IMR-90 (cell line): ENCODE measurements around the gene CHAT. TPM values are rescaled to one million over a fixed set of nuclear protein-coding genes. Genes with fewer than 3 reads are reported as not detected.

ENCODE experiments used
- ATAC-seq: fragments of 200-7000 bp; cut with Tn5 transposase; 2 replicates; pipeline ENCODE4 v1.9.1; 2020; ENCODE audit warnings: low read depth, mild to moderate bottlenecking, moderate library complexity
- BruUV-seq: library from RNA; stranded (reverse); fragments of 400-500 nt; replicated peaks from 2 replicates; lab custom pipeline; 2021; lab: Mats Ljungman, UMichigan
- CTCF ChIA-PET: fragments of 300-600 bp; formaldehyde crosslinking; extraction: SDS; loops from one replicate; lab custom pipeline; 2021; ENCODE audit warnings: antibody characterized with exemption; lab: Yijun Ruan, JAX
- POLR2A ChIA-PET: fragments of 300-600 bp; sonication (Branson Sonifier 250); formaldehyde crosslinking; loops from one replicate; lab custom pipeline; 2022; ENCODE audit warnings: antibody characterized with exemption; ENCODE audit not compliant: unreplicated experiment; lab: Charles Lee
- DNase-seq: peaks from one replicate; pipeline ENCODE4 v3.0.0; 2013
- H2AFZ ChIP-seq: replicated peaks from 2 replicates; pipeline ENCODE3; 2013; ENCODE audit warnings: low read length, mild to moderate bottlenecking; ENCODE audit not compliant: poor library complexity
- H2AK5ac ChIP-seq: 2 replicates; pipeline ENCODE4 v1.6.1; 2013; ENCODE audit warnings: low read depth, low read length, inconsistent platforms
- H2AK9ac ChIP-seq: replicated peaks from 2 replicates; pipeline ENCODE3; 2013; ENCODE audit warnings: mild to moderate bottlenecking, low read depth, low read length, moderate library complexity; ENCODE audit not compliant: poor library complexity
- H2BK120ac ChIP-seq: 2 replicates; pipeline ENCODE4 v1.6.1; 2013; ENCODE audit warnings: low read depth, low read length, inconsistent platforms
- H2BK15ac ChIP-seq: 3 replicates; pipeline ENCODE4 v1.6.1; 2013; ENCODE audit warnings: low read depth, low read length, inconsistent platforms
- H2BK20ac ChIP-seq: 2 replicates; pipeline ENCODE4 v1.6.1; 2013; ENCODE audit warnings: low read depth, mild to moderate bottlenecking, inconsistent platforms, low read length, moderate library complexity
- H2BK5ac ChIP-seq: 2 replicates; pipeline ENCODE4 v1.6.1; 2013; ENCODE audit warnings: mild to moderate bottlenecking, low read depth, low read length, inconsistent platforms; ENCODE audit not compliant: poor library complexity, severe bottlenecking
- H3K14ac ChIP-seq: replicated peaks from 2 replicates; pipeline ENCODE4 v1.6.1; 2013; ENCODE audit warnings: low read depth, low read length, inconsistent platforms
- H3K18ac ChIP-seq: 2 replicates; pipeline ENCODE4 v1.6.1; 2013; ENCODE audit warnings: low read depth, low read length, control low read depth
- H3K23ac ChIP-seq: 2 replicates; pipeline ENCODE4 v1.6.1; 2013; ENCODE audit warnings: low read depth, low read length, inconsistent platforms
- H3K27ac ChIP-seq: 2 replicates; pipeline ENCODE4 v1.5.1; 2013; ENCODE audit warnings: mild to moderate bottlenecking, control low read depth, low read length; ENCODE audit not compliant: insufficient read depth
- H3K27me3 ChIP-seq: 2 replicates; pipeline ENCODE4 v1.6.1; 2013; ENCODE audit warnings: low read length; ENCODE audit not compliant: control insufficient read depth, insufficient read depth
- H3K36me3 ChIP-seq: 2 replicates; pipeline ENCODE4 v1.6.1; 2013; ENCODE audit warnings: low read length, mixed read lengths; ENCODE audit not compliant: control insufficient read depth, insufficient read depth
- H3K4ac ChIP-seq: 2 replicates; pipeline ENCODE4 v1.6.1; 2013; ENCODE audit warnings: low read depth, low read length, inconsistent platforms
- H3K4me1 ChIP-seq: 2 replicates; pipeline ENCODE4 v1.6.1; 2013; ENCODE audit warnings: low read length, mixed read lengths; ENCODE audit not compliant: control insufficient read depth, insufficient read depth
- H3K4me2 ChIP-seq: 2 replicates; pipeline ENCODE4 v1.6.1; 2013; ENCODE audit warnings: low read depth, mild to moderate bottlenecking, control low read depth, low read length, moderate library complexity
- H3K4me3 ChIP-seq: 2 replicates; pipeline ENCODE4 v1.5.1; 2013; ENCODE audit warnings: low read depth, mild to moderate bottlenecking, control low read depth, low read length, moderate library complexity; ENCODE audit not compliant: insufficient read depth
- H3K56ac ChIP-seq: 2 replicates; pipeline ENCODE4 v1.6.1; 2013; ENCODE audit warnings: low read length, inconsistent platforms; ENCODE audit not compliant: insufficient read depth; ENCODE audit errors: extremely low read depth
- H3K79me1 ChIP-seq, 2 experiments: 2 replicates each; pipeline ENCODE4 v1.6.1; 2013; ENCODE audit warnings: low read length in 2 of 2, inconsistent platforms in 1 of 2, low read depth in 1 of 2
- H3K9ac ChIP-seq: 2 replicates; pipeline ENCODE4 v1.6.1; 2013; ENCODE audit warnings: low read depth, low read length, control low read depth
- H3K9me1 ChIP-seq: 2 replicates; pipeline ENCODE4 v1.6.1; 2013; ENCODE audit warnings: low read length, inconsistent platforms; ENCODE audit not compliant: insufficient read depth
- H3K9me3 ChIP-seq: 2 replicates; pipeline ENCODE4 v1.6.1; 2013; ENCODE audit warnings: low read length; ENCODE audit not compliant: control insufficient read depth, insufficient read depth
- H4K20me1 ChIP-seq: 2 replicates; pipeline ENCODE4 v1.6.1; 2013; ENCODE audit warnings: low read length, inconsistent platforms; ENCODE audit not compliant: insufficient read depth
- H4K5ac ChIP-seq: 2 replicates; pipeline ENCODE4 v1.6.1; 2013; ENCODE audit warnings: mild to moderate bottlenecking, low read depth, low read length, control low read depth
- H4K8ac ChIP-seq, 2 experiments: 2 replicates each; pipeline ENCODE4 v1.6.1; 2013; ENCODE audit warnings: low read depth in 2 of 2, low read length in 2 of 2, control low read depth in 1 of 2, inconsistent platforms in 1 of 2
- H4K91ac ChIP-seq: 2 replicates; pipeline ENCODE4 v1.6.1; 2013; ENCODE audit warnings: low read depth, low read length, inconsistent platforms; ENCODE audit not compliant: insufficient read depth
- BHLHE40 ChIP-seq: fragments of 150-350 bp; IDR thresholded peaks from 2 replicates; pipeline ENCODE4 v1.6.1; 2016; ENCODE audit warnings: mild to moderate bottlenecking, low read depth, low read length
- CEBPB ChIP-seq: IDR thresholded peaks from 2 replicates; pipeline ENCODE4 v1.6.1; 2012; ENCODE audit warnings: low read depth, low read length, improper control_type of control experiment
- CHD1 ChIP-seq: IDR thresholded peaks from 2 replicates; pipeline ENCODE4 v1.6.1; 2012; ENCODE audit warnings: low read depth, low read length, improper control_type of control experiment
- FOS ChIP-seq: fragments of 150-350 bp; IDR thresholded peaks from 2 replicates; pipeline ENCODE4 v1.6.1; 2016; ENCODE audit warnings: low read depth, low read length
- MAFK ChIP-seq: IDR thresholded peaks from 2 replicates; pipeline ENCODE4 v1.6.1; 2012; ENCODE audit warnings: low read depth, low read length, improper control_type of control experiment
- MAZ ChIP-seq: IDR thresholded peaks from 2 replicates; pipeline ENCODE4 v1.6.1; 2012; ENCODE audit warnings: low read depth, mild to moderate bottlenecking, low read length, improper control_type of control experiment, moderate library complexity, borderline replicate concordance
- MXI1 ChIP-seq: IDR thresholded peaks from 2 replicates; pipeline ENCODE4 v1.6.1; 2012; ENCODE audit warnings: low read depth, mild to moderate bottlenecking, low read length, moderate library complexity, borderline replicate concordance
- NFE2L2 ChIP-seq: fragments of 150-350 bp; IDR thresholded peaks from 2 replicates; pipeline ENCODE4 v1.6.1; 2016; ENCODE audit warnings: low read depth, mild to moderate bottlenecking, low read length
- POLR2A ChIP-seq: IDR thresholded peaks from 2 replicates; pipeline ENCODE4 v1.6.1; 2012; ENCODE audit warnings: mild to moderate bottlenecking, low read depth, low read length
- RAD21 ChIP-seq: IDR thresholded peaks from 2 replicates; pipeline ENCODE4 v1.6.1; 2012; ENCODE audit warnings: low read length, improper control_type of control experiment
- RCOR1 ChIP-seq: IDR thresholded peaks from 2 replicates; pipeline ENCODE4 v1.6.1; 2012; ENCODE audit warnings: mild to moderate bottlenecking, low read length, improper control_type of control experiment; ENCODE audit not compliant: insufficient replicate concordance
- RFX5 ChIP-seq: IDR thresholded peaks from 2 replicates; pipeline ENCODE4 v1.8.0; 2012; ENCODE audit warnings: low read depth, mild to moderate bottlenecking, low read length, moderate library complexity
- SMC3 ChIP-seq: fragments of 150-350 bp; IDR thresholded peaks from 2 replicates; pipeline ENCODE4 v1.6.1; 2016; ENCODE audit warnings: low read depth, mild to moderate bottlenecking, antibody characterized with exemption, low read length, moderate library complexity
- WGBS, 2 experiments: methylation state at CpG; one replicate each; pipeline versions ENCODE4 v1.1.5 to v1.1.7; 2013; ENCODE audit warnings: missing lambda C conversion rate in 2 of 2; ENCODE audit not compliant: insufficient read length in 1 of 2; ENCODE audit errors: extremely low coverage in 2 of 2; 5-methylcytosine and 5-hydroxymethylcytosine counted together
- dilution Hi-C: fragments of 300-500 bp; cut with HindIII; formaldehyde crosslinking; loops from one replicate; pipeline ENCODE4 v1.14.3; 2018; ENCODE audit warnings: low sequenced_read_pairs; ENCODE audit not compliant: unreplicated experiment
- in situ Hi-C: fragments of 300-500 bp; cut with MboI; formaldehyde crosslinking; loops from 3 replicates; pipeline ENCODE4 v1.14.3; 2019; ENCODE audit warnings: low sequenced_read_pairs, inconsistent platforms, mixed read lengths
- intact Hi-C: fragments of 100-400 bp; cut with micrococcal nuclease; formaldehyde crosslinking; loops from 2 replicates; pipeline ENCODE4 v1.10.0; 2022
- polyA plus RNA-seq, 3 experiments: library from polyadenylated mRNA; depleted of rRNA; stranded (reverse); fragments of >200 nt; gene quantifications; 2 replicates each; pipeline ENCODE4 v1.2.3, GENCODE V29; 2012; ENCODE audit warnings: low replicate concordance in 1 of 3
- total RNA-seq: library from RNA; depleted of rRNA; stranded (reverse); fragments of >200 nt; gene quantifications from 2 replicates; pipeline ENCODE4 v1.2.3, GENCODE V29; 2012
- TF ChIP-seq, protein P1 (sequence below): fragments of 150-350 bp; IDR thresholded peaks from 2 replicates; pipeline ENCODE4 v1.6.1; 2016; ENCODE audit warnings: low read depth, mild to moderate bottlenecking, low read length, moderate library complexity, borderline replicate concordance
- TF ChIP-seq, protein P2 (sequence below): fragments of 150-350 bp; IDR thresholded peaks from 2 replicates; pipeline ENCODE4 v1.6.1; 2017; ENCODE audit warnings: mild to moderate bottlenecking, antibody characterized with exemption, low read length, low read depth
- TF ChIP-seq, protein P3 (sequence below): conservative IDR thresholded peaks from 2 replicates; pipeline ENCODE4 v1.5.1; 2012; ENCODE audit warnings: mild to moderate bottlenecking, low read depth, low read length, improper control_type of control experiment

Gene CHAT
- total and polyA plus RNA-seq, 2 of the 4 experiments (the other 2 are of a cell fraction) = not detected

DNA sequence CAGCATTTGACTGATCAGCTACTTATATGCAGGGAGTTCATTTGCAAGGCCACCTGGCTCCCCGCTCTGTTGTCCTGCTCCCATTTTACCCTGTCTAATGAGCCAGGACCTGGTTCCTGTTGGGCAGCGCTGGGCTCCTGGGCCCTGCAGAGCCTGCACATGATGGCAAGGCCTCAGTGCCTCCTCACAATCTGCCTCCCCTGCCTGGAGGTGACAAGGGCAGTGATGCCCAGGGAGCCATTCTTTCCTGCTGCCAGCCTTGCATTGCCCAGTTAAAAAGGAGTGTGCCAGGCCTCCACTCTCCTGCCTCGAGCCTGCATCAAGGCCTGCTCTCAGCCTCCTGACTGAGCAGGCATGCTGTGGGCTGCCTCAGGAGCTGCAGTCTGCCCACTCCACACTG, 28.5 kb downstream of the CHAT start:
- Histone ChIP-seq H3K4ac (no peak overlapping the region), H3K56ac (no peak overlapping the region), H2BK5ac (no peak overlapping the region), H3K18ac (no peak overlapping the region), H3K14ac (no peak overlapping the region), H2AK5ac (no peak overlapping the region), H3K79me1 (no peaks in the 10 kb centered on the region), H3K27ac (no peak overlapping the region), H3K4me1 (no peaks in the 10 kb centered on the region), H2AK9ac (no peak overlapping the region), H2BK15ac (no peak overlapping the region), H4K91ac (no peak overlapping the region), H4K20me1 (no peaks in the 10 kb centered on the region), H2BK120ac (no peak overlapping the region), H3K23ac (no peak overlapping the region), H3K4me3 (no peak overlapping the region), H3K36me3 (no peaks in the 10 kb centered on the region), H3K9me1 (no peaks in the 10 kb centered on the region), H3K27me3 (peaks cover 12% of the 10 kb centered on the region), H2AFZ (no peak overlapping the region), H3K4me2 (no peak overlapping the region), H4K5ac (no peak overlapping the region), H3K9ac (no peak overlapping the region), H4K8ac (no peak overlapping the region), H3K9me3 (no peaks in the 10 kb centered on the region), H2BK20ac (no peak overlapping the region)
- TF ChIP-seq RAD21 (no peak), RFX5 (no peak), MAZ (no peak), SMC3 (no peak), MAFK (no peak), NFE2L2 (no peak), MXI1 (no peak), CHD1 (no peak), POLR2A (no peak), RCOR1 (no peak), CEBPB (no peak), BHLHE40 (no peak), FOS (no peak)
- TF ChIP-seq, protein P1, sequence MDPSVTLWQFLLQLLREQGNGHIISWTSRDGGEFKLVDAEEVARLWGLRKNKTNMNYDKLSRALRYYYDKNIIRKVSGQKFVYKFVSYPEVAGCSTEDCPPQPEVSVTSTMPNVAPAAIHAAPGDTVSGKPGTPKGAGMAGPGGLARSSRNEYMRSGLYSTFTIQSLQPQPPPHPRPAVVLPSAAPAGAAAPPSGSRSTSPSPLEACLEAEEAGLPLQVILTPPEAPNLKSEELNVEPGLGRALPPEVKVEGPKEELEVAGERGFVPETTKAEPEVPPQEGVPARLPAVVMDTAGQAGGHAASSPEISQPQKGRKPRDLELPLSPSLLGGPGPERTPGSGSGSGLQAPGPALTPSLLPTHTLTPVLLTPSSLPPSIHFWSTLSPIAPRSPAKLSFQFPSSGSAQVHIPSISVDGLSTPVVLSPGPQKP = no peak
- TF ChIP-seq, protein P2, sequence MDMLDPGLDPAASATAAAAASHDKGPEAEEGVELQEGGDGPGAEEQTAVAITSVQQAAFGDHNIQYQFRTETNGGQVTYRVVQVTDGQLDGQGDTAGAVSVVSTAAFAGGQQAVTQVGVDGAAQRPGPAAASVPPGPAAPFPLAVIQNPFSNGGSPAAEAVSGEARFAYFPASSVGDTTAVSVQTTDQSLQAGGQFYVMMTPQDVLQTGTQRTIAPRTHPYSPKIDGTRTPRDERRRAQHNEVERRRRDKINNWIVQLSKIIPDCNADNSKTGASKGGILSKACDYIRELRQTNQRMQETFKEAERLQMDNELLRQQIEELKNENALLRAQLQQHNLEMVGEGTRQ = no peak
- TF ChIP-seq, protein P3, sequence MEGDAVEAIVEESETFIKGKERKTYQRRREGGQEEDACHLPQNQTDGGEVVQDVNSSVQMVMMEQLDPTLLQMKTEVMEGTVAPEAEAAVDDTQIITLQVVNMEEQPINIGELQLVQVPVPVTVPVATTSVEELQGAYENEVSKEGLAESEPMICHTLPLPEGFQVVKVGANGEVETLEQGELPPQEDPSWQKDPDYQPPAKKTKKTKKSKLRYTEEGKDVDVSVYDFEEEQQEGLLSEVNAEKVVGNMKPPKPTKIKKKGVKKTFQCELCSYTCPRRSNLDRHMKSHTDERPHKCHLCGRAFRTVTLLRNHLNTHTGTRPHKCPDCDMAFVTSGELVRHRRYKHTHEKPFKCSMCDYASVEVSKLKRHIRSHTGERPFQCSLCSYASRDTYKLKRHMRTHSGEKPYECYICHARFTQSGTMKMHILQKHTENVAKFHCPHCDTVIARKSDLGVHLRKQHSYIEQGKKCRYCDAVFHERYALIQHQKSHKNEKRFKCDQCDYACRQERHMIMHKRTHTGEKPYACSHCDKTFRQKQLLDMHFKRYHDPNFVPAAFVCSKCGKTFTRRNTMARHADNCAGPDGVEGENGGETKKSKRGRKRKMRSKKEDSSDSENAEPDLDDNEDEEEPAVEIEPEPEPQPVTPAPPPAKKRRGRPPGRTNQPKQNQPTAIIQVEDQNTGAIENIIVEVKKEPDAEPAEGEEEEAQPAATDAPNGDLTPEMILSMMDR = no peak
- ChIA-PET CTCF (no interaction called here), POLR2A (no interaction called here)
- in situ Hi-C loops (no loop called here), dilution Hi-C loops (no loop called here), intact Hi-C loops (no loop called here)
- no TSS peak for BruUV-seq
- ATAC-seq (no peak), DNase-seq (no peak)
- 58% methylated on average over 2 of the region's 3 CpGs; no CpG with 5 or more reads in 1 of the 2 experiments for WGBS, 2 experiments
